8988T (cell line): ENCODE measurements around the gene CA7.
"Not testable (repeated sequence)": the region's sequence is repeated elsewhere in the genome, so short reads cannot be mapped to it uniquely, and the experiment has no call there.

Experiments used
- DNase-seq: peaks from one replicate; pipeline ENCODE4 v3.0.0; 2011

The CA7 gene

GRCh38 chr16:66874079-66874775 lies 30.0 kb downstream of the CA7 start:
- DNase-seq = no peak

GRCh38 chr16:66878067-66878466 lies 33.9 kb downstream of the CA7 start:
- no peak for DNase-seq

GRCh38 chr16:66880288-66881013 lies 36.2 kb downstream of the CA7 start, which contains the start of gene PDP2:
PDP2 (plus strand) TSS chr16:66880515; CDS start chr16:66884285, 3,770 bp downstream.
- peak; percentile 74 for DNase-seq

- no peak for DNase-seq
Observed at GRCh38 chr16:66881014-66881417, 36.8 kb downstream of the CA7 start.

- DNase-seq = no peak
Observed at GRCh38 chr16:66881560-66881959, 37.3 kb downstream of the CA7 start.

GRCh38 chr16:66881964-66882508 lies 37.8 kb downstream of the CA7 start:
- no peak for DNase-seq

GRCh38 chr16:66882702-66883101 lies 38.5 kb downstream of the CA7 start:
- DNase-seq = no peak

GRCh38 chr16:66885491-66885890 lies 41.3 kb downstream of the CA7 start:
- no peak for DNase-seq

- no peak for DNase-seq
Observed at GRCh38 chr16:66886321-66886720, 42.1 kb downstream of the CA7 start.

- no peak for DNase-seq
Observed at GRCh38 chr16:66886914-66887313, 42.7 kb downstream of the CA7 start.

GRCh38 chr16:66888647-66889615 lies 44.7 kb downstream of the CA7 start:
- DNase-seq = no peak

GRCh38 chr16:66889622-66890021 lies 45.4 kb downstream of the CA7 start:
- DNase-seq = no peak

- no peak for DNase-seq
Observed at GRCh38 chr16:66890799-66891198, 46.6 kb downstream of the CA7 start.

GRCh38 chr16:66891360-66891759 lies 47.1 kb downstream of the CA7 start:
- DNase-seq = no peak

GRCh38 chr16:66891797-66892196 lies 47.6 kb downstream of the CA7 start:
- no peak for DNase-seq

- DNase-seq = no peak
Observed at GRCh38 chr16:66894055-66894454, 49.8 kb downstream of the CA7 start.

GRCh38 chr16:66894948-66895688 lies 50.9 kb downstream of the CA7 start:
- DNase-seq = peak; percentile 71

GRCh38 chr16:66895689-66895979 lies 51.4 kb downstream of the CA7 start:
- DNase-seq = no peak

GRCh38 chr16:66895999-66896398 lies 51.8 kb downstream of the CA7 start:
- no peak for DNase-seq

GRCh38 chr16:66896682-66897081 lies 52.5 kb downstream of the CA7 start:
- not testable (repeated sequence) for DNase-seq

GRCh38 chr16:66898207-66898606 lies 54.0 kb downstream of the CA7 start:
- DNase-seq = no peak

GRCh38 chr16:66898933-66899309 lies 54.7 kb downstream of the CA7 start:
- DNase-seq = no peak
